ENCODE data around the gene FUOM. TPM values are rescaled to one million over a fixed set of nuclear protein-coding genes. Genes with fewer than 3 reads are reported as not detected.

The FUOM gene
- total RNA-seq, 4 donors from 2014 or later: 7.9 to 12.2 (median 10.5) TPM

- WGBS: 90% methylated on average over 14 of the region's 17 CpGs
- Histone ChIP-seq H3K4me1 (peaks cover 15 to 57% (median 56%) of the 10 kb centered on the region in 4 donors), H3K27ac (replicated peaks in 1 of 4) (no peak overlapping the region), H3K9me3 (no peaks in the 10 kb centered on the region), H3K27me3 (no peaks in the 10 kb centered on the region), H3K36me3 (peaks cover 14 to 54% (median 39%) of the 10 kb centered on the region in 4 donors), H3K4me3 (peak overlapping the region in 3 of 4 donors; percentile 90 to 100 (median 99))
- TF ChIP-seq EP300 (IDR thresholded peaks at IDR 0.05): no peak
- TF ChIP-seq POLR2AphosphoS5 (IDR thresholded peaks at IDR 0.05): no peak
- no peak for TF ChIP-seq CTCF (IDR thresholded peaks at IDR 0.05)
- TF ChIP-seq POLR2A (IDR thresholded peaks at IDR 0.05; ENCODE audit: low read depth): no peak
- DNase-seq (ENCODE audit: extremely low spot score): no peak
- intact Hi-C loops (cut with DNase I): no loop called here
Measured at GRCh38 chr10:133306941-133307379, 50.9 kb downstream of the FUOM start.

GRCh38 chr10:133306097-133306476 lies 51.7 kb downstream of the FUOM start:
- peak overlapping the region in 3 of 4 donors; percentile 3 to 40 (median 40) for H3K27ac ChIP-seq (replicated peaks in 1 of 4)
- WGBS: 96% methylated on average over 5 of the region's 5 CpGs
- intact Hi-C loops (cut with DNase I): no loop called here

More at GRCh38 chr10:133306097-133306476, 51.7 kb downstream of the FUOM start:
- no peak for DNase-seq (ENCODE audit: extremely low spot score)
- peaks cover 15 to 57% (median 56%) of the 10 kb centered on the region in 4 donors for H3K4me1 ChIP-seq
- TF ChIP-seq POLR2A (IDR thresholded peaks at IDR 0.05; ENCODE audit: low read depth): no peak
- TF ChIP-seq CTCF (IDR thresholded peaks at IDR 0.05): no peak
- TF ChIP-seq POLR2AphosphoS5 (IDR thresholded peaks at IDR 0.05): no peak
- no peak for TF ChIP-seq EP300 (IDR thresholded peaks at IDR 0.05)
- no peak overlapping the region for H3K4me3 ChIP-seq
- peaks cover 12 to 54% (median 37%) of the 10 kb centered on the region in 4 donors for H3K36me3 ChIP-seq
- H3K9me3 ChIP-seq: no peaks in the 10 kb centered on the region
- H3K27me3 ChIP-seq: no peaks in the 10 kb centered on the region

Small RNAs within 50 kb of the gene (small RNA-seq; reads per million reads assigned to genes)
- gene AL360181.4: 0 reads per million in 3 donors
- 0 reads per million in 3 donors for gene BANF1P2
- 0 reads per million in 3 donors for gene MIR3944

Other genes starting within 250 kb of the FUOM start
- gene KNDC1, start 197.8 kb downstream of the FUOM start, total RNA-seq: 1 to 10 TPM in 2 of 4 donors, under 1 TPM in 2; 0.42 to 1.7 (median 0.95) TPM
- gene UTF1, start 127.8 kb downstream of the FUOM start, total RNA-seq: not detected
- gene VENTX, start 120.2 kb downstream of the FUOM start, total RNA-seq: 1 to 10 TPM in 3 of 4 donors, under 1 TPM in 1; 0.46 to 2.5 (median 2.0) TPM
- gene ADAM8, start 81.2 kb downstream of the FUOM start, total RNA-seq: 1 to 10 TPM; 1.2 to 8.9 (median 2.3) TPM
- 10 to 100 TPM; 30.2 to 54.4 (median 39.0) TPM for gene TUBGCP2, start 49.1 kb downstream of the FUOM start, total RNA-seq
- 10 to 100 TPM; 22.9 to 34.8 (median 33.0) TPM for gene ZNF511, start 49.1 kb downstream of the FUOM start, total RNA-seq
- 1 to 10 TPM; 1.6 to 3.6 (median 2.3) TPM for gene CALY, start 21.1 kb downstream of the FUOM start, total RNA-seq
- gene PRAP1, start 10.6 kb downstream of the FUOM start, total RNA-seq: not detected
- 10 to 100 TPM; 64.0 to 77.7 (median 73.2) TPM for gene ECHS1, start 15.3 kb upstream of the FUOM start, total RNA-seq
- gene PAOX, start 21.2 kb upstream of the FUOM start, total RNA-seq: 10 to 100 TPM; 10.1 to 15.0 (median 14.3) TPM
- 10 to 100 TPM; 12.6 to 23.6 (median 15.9) TPM for gene MTG1, start 36.1 kb upstream of the FUOM start, total RNA-seq
- gene SPRN, start 66.6 kb upstream of the FUOM start, total RNA-seq: under 1 TPM in 2 of 4 donors, not detected in 2; 0.34 to 0.71 TPM
- gene SCART1, start 95.9 kb upstream of the FUOM start, total RNA-seq: 1 to 10 TPM in 3 of 4 donors, under 1 TPM in 1; 0.65 to 1.7 (median 1.4) TPM
- under 1 TPM; 0.83 to 0.98 (median 0.87) TPM for gene CYP2E1, start 169.3 kb upstream of the FUOM start, total RNA-seq
- 1 to 10 TPM in 1 of 4 donors, under 1 TPM in 1, not detected in 2; 0.50 to 10.0 TPM for gene SYCE1, start 207.6 kb upstream of the FUOM start, total RNA-seq

Data from esophagus muscularis mucosa (tissue), 4 donors.